Measurements from ENCODE around the gene LRBA.
A peak's percentile ranks its signal among the peaks of the same experiment; 100 is the strongest.
"Not testable (repeated sequence)": the region's sequence is repeated elsewhere in the genome, so short reads cannot be mapped to it uniquely, and the experiment has no call there.

LRBA gene

DNA sequence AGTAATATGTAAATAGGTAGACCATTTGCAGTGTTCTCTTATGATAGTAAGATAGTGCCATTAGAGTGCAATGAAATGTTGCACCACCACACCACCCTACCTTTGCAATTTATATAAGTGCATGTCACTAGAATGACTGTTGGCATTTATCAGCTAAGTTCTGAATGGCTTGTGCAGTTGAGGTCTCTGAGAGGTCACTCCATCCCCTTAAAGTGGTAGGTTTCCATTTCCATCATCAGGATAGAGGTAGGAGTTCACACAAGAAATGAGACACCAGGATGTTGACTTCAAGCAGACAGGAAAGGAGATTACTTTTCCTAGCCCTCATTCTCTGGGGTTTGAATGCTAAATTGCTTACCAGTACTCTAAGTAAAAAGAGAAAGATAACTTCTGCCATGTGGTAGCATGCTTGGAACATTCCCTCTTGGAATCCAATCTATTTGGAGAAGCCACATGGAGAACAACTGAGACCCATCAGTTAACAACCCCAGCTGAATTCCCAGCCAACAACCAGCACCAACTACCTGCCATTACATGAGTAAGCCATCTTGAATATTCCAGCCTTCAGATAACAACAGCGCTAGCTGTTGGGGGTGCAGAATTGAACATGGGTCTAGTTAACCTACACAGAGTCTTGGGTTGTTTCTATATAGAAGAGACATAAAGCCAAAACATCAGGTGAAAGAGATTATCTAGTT is 6.7 kb upstream of the LRBA start:
- no peak for DNase-seq

DNA sequence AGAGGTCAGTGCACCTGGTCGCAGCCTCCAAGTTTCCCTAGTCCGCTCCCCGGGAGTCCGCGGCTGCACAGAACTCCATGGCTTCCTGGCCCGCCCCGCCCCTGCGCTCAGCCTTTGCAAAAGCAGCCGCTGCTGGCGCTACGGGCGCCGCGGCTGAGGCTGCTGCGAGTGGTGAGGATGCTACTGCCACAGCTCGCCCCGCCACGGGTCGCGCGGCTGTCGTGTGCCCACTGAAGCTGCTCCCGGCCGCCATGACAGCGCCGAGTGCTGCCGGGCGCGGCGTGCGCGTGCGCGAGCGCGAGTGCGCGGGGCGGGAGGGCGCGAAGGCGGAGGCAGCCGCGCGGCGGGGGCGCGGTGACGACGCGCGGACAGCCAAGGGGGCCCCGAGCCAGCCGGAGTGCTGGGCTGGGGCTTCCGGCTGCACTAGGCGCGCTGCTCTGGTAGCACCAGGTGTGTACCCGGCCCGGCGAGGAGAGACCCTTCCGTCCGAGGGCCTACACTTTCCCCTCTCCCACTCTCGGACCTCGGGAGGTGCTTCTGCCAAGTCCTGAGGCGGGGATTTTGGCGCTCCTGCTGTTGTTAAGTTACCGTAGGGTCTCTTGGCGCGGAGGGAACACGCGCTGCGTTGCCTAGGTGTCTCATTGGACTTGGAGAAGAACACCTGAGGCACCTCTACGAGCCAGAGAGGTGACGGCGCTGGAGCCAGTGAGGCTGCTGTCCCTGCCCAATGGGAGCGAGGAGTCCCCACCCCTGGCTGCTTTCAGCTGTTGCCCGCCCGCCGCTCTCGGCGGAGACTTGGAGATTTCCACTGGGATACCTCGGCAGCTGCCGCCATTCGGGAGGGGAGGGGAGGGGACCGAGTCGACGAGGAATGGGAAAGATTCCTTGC is 619 bp upstream of the LRBA start:
- DNase-seq, result peak; percentile 84

DNA sequence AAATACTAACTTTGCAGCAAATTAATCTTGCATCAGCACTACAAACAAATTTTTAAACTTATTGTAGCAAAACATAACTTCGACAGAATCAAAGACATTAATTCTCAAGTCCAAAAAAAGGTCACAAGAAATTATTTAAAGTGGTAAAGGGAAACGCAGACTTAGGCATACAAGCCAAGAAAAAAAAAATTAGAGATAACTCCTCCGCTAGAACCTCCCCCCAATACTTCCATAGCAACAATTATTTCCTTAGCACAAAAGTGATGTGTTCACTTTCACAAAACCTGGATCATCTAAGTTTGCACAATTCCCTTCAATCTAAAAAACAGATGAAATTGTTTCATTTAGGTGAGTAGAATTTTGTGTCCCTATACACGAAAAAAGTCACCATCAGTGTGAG is 1.1 kb downstream of the LRBA start:
- no peak for DNase-seq

- DNase-seq, result no peak
Measured at GRCh38 chr4:151013491-151013890, 1.6 kb downstream of the LRBA start.

DNA sequence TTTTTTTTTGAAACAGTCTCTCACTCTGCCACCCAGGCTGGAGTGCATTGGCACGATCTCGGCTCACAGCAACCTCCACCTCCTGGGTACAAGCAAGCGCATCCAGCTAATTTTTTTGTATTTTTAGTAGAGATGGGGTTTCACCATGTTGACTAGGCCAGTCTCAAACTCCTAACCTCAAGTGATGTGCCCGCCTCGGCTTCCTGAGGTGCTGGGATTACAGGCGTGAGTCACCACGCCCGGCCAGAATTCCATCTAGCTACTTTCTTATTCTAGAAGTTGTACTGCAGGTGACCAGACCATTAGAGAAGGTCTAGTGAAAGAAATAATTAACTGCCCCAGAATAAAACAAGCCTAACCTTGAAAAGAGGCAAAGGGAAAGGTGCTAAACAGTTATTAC is 2.3 kb downstream of the LRBA start:
- peak; percentile 12 for DNase-seq

- DNase-seq, result no peak
Measured at GRCh38 chr4:151012376-151012775, 2.7 kb downstream of the LRBA start.

- DNase-seq, result no peak
Measured at GRCh38 chr4:151004222-151004621, 10.9 kb downstream of the LRBA start.

GRCh38 chr4:151000747-151001429 is 14.2 kb downstream of the LRBA start:
- no peak for DNase-seq

- no peak for DNase-seq
Measured at GRCh38 chr4:150999086-150999485, 16.0 kb downstream of the LRBA start.

GRCh38 chr4:150997141-150997540 is 17.9 kb downstream of the LRBA start:
- no peak for DNase-seq

DNA sequence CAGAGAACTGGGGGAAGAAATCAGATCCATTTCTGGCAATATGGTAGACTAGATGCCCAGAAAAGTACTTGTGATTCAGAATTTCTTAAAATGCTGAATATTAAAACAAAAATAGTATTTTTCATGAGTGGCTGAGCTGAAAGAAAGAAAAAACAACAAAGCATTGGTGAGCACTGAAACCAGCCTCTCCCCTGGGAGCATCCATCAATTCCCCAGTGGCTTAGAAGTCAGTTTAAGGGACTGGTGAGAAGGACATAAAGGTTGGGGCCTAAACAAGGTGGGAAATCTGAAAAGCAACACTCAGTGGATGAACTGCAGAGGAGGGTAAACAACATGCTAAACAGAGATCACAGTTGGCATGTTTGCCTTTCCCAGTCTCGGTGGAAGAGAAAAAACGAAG is 20.4 kb downstream of the LRBA start:
- no peak for DNase-seq

DNA sequence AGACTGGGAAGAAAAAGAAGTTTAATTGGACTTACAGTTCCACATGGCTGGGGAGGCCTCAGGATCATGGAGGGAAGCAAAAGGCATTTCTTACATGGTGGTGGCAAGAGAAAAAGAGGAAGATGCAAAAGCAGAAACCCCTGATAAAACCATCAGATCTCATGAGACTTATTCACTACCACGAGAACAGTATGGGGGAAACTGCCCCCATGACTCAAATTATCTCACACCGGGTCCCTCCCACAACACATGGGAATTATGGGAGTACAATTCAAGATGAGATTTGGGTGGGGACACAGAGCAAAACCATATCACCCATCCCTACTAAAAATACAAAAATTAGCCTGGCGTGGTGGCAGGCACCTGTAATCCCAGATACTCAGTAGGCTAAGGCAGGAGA is 21.5 kb downstream of the LRBA start:
- DNase-seq, result not testable (repeated sequence)

DNA sequence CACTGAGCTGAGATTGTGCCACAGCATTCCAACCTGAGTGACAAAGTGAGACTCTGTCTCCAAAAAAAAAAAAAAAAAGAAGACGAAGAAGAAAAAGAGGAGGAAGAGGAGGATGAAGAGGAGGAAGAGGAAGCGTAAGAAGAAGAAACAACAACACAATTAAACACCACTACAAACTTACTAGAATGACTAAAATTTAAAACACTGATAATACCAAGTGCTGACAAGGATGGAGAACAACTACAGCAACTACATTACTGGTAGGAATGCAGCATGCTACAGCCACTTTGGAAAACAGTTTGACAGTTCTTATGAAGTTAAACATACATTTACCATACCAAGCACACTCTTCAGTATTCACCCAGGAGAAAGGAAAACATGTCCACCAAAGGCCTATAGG is 24.1 kb downstream of the LRBA start:
- no peak for DNase-seq

DNA sequence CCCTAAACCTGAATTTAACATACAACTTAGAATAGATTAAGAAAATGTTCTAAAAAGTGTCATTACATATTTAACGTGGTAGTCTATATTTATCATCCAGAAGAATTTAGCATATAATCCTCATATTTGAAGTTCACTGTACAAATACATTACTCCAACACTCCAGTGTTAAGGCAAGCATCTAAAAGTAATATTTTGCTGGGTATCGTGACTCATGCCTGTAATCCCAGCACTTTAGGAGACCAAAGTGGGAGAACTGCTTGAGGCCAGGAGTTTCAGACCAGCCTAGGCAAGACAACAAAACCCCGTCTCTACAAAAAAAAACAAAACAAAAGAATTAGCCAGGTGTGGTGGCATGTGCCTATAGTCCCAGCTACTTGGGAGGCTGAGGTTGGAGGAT is 24.8 kb downstream of the LRBA start:
- no peak for DNase-seq

DNA sequence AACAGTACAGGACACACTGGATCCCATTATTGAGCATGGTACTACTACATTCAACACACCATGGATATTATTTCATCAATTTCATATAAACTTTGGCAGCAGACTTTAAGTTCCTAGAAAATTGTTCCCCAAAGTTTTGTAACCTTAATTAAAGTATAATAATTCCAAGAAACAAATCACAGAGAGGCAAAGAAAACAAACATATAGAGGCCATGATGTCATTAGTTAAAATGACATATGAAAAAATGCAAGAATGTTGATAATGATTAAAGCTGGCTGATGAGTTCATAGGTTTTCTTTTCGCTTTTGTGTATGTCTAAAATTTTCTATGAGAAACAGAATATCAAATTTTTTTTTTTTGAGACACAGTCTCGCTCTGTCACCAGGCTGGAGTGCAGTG is 26.8 kb downstream of the LRBA start:
- DNase-seq, result no peak

DNA sequence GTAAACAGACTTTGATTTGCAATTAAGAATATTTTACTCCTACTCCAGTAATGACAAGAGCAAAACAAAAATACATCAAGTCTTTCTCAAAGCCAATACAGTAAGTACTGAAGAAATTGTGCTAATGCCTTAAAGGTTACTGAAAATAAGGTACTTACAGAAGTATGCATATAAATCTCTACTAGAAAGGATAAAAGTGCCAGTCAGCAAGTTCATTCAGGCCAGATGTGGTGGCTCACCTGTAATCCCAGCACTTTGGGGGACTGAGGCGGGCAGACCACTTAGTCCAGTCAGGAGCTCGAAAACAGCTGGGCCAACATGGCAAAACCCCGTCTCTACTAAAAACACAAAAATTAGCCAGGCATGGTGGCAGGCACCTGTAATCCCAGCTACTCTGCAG is 27.9 kb downstream of the LRBA start:
- DNase-seq, result no peak

DNA sequence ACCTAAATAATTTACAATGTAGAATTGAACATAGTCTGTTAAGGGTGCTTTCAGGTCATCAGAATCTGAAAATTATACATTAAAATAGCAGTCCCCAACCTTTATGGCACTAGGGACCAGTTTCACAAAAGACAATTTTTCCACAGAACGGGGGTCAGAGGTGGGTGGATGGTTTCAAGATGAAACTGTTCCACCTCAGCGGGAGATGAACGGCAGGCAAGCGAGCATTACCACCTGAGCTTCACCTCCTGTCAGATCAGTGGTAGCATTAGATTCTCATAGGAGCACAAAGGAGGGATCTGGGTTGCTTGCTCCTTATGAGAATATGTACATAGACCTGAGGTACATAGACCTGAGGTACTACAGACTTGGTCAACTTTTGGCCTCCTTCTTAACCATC is 29.0 kb downstream of the LRBA start:
- no peak for DNase-seq

DNA sequence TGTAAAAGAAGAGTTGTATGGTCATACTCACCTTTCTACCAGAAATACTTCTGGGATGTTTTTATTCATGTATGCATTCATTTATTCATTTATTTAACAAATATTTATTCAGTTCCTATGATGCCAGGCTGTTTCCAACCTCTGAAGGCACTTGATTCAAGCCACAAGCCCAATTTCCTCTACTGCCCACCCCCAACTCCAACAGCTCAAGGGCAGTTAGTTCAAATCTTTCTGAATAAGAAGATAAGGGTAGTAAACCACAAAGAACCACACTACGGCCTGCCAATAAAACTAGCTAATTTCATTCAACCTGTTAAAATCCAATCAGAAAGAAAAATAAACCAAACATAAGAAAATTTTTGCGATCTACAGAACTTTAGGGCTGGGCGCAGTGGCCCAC is 31.2 kb downstream of the LRBA start:
- DNase-seq, result no peak

GRCh38 chr4:150982557-150983233 is 32.4 kb downstream of the LRBA start:
- DNase-seq, result no peak

- no peak for DNase-seq
Measured at GRCh38 chr4:150978738-150979575, 36.1 kb downstream of the LRBA start.

DNA sequence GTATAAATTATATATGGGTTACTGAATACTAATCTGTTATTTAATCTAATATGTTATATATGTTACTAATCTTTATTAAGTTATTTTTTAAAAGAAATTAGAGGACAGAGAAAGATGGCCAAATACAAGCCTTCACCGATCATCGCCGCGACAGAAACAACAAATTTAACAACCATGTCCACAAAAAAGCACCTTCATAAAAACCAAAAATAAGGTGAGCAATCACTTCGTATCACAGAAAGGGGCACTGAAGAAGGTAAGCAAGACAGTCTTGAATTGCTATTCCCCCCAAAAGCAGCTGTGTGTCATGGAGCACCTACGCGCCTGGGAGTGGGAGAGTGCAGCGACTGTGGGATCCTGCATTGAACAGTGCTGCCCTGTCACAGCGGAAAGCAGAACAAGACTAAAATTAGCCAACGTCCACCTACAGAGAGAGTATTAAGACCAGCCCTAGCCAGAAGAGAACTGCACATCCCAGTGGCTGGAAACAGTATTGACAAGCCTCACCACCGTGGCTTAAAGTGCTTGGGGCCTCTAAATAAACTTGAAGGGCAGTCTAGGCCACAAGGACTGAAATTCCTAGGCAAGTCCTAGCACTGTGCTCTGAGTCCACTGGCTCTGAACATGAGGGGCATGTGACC is 38.5 kb downstream of the LRBA start:
- no peak for DNase-seq

- no peak for DNase-seq
Measured at GRCh38 chr4:150974750-150975149, 40.3 kb downstream of the LRBA start.

Measured in CD4-positive, alpha-beta T cell treated with Interleukin-10 for 1 hour (primary cell).